ENCODE data around the gene SCRG1. TPM values are rescaled to one million over a fixed set of nuclear protein-coding genes. Genes with fewer than 3 reads are reported as not detected.

Gene SCRG1
- total and polyA plus RNA-seq, 2 donors (not counting 1 experiment from before 2014, with no cell fraction given), result not detected

DNA sequence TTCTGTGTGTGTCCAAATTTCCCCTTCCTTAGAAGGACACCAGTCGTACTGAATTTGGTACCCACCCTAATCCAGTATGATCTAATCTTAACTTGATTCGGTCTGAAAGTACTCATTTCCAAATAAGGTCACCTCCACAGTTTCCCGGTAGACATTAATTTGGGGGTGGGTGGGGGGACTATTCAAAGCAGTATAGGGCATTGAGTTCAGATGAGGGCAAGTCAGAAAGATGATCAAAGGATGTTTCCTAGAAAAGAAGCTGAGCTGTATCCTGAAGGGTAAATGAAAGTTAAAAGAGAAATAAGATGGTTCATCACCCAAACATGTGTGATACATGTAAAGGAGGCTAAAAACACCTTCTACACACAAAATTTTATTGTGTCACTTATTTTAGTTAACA is 42.0 kb upstream of the SCRG1 start:
- H3K36me3 ChIP-seq (replicated peaks in 1 of 2; ENCODE audit: control extremely low read depth in 1 of 2, control insufficient read depth in 1 of 2, extremely low read depth in 1 of 2, insufficient read depth in 2 of 2, low read length in 1 of 2), result no peaks in the 10 kb centered on the region
- ChIA-PET CTCF (no interaction called here), POLR2A (no interaction called here)
- peaks cover 0 to 3% (median 0%) of the 10 kb centered on the region in 3 donors for H3K9me3 ChIP-seq (ENCODE audit: control extremely low read depth in 1 of 3, control insufficient read depth in 2 of 3, insufficient read depth in 1 of 3, low read length in 2 of 3)
- Mint-ChIP-seq H3K9me3 (ENCODE audit: insufficient read depth) (no peaks in the 10 kb centered on the region), H3K4me1 (no peaks in the 10 kb centered on the region), H3K27me3 (no peaks in the 10 kb centered on the region), H3K4me3 (no peak overlapping the region), H3K27ac (no peak overlapping the region)
- no CpG with 5 or more reads among the region's 3 CpGs for WGBS (ENCODE audit: insufficient coverage)
- H3K4me3 ChIP-seq (ENCODE audit: control extremely low read depth in 1 of 5, extremely low read depth in 1 of 5, insufficient read depth in 1 of 5, low read depth in 2 of 5, low read length in 4 of 5), result no peak overlapping the region
- DNase-seq (no peak), ATAC-seq (ENCODE audit: low read depth) (no peak)
- H3K79me2 ChIP-seq (ENCODE audit: control insufficient read depth, insufficient read depth, low read length), result no peaks in the 10 kb centered on the region
- H4K20me1 ChIP-seq (ENCODE audit: control insufficient read depth, insufficient read depth, low read length, poor library complexity, severe bottlenecking), result no peaks in the 10 kb centered on the region
- H3K4me1 ChIP-seq (ENCODE audit: control insufficient read depth in 2 of 2, insufficient read depth in 2 of 2, low read length in 2 of 2), result no peaks in the 10 kb centered on the region
- H3K4me2 ChIP-seq (replicated peaks; ENCODE audit: low read depth, low read length, poor library complexity, severe bottlenecking), result no peak overlapping the region
- no peaks in the 10 kb centered on the region for H3K27me3 ChIP-seq (replicated peaks in 1 of 4; ENCODE audit: control extremely low read depth in 1 of 4, control insufficient read depth in 3 of 4, insufficient read depth in 4 of 4, low read length in 3 of 4)
- TF ChIP-seq EZH2 (IDR thresholded peaks at IDR 0.05; ENCODE audit: borderline replicate concordance, insufficient read depth, low read depth, low read length, poor library complexity, severe bottlenecking), result no peak
- TF ChIP-seq, protein P1, sequence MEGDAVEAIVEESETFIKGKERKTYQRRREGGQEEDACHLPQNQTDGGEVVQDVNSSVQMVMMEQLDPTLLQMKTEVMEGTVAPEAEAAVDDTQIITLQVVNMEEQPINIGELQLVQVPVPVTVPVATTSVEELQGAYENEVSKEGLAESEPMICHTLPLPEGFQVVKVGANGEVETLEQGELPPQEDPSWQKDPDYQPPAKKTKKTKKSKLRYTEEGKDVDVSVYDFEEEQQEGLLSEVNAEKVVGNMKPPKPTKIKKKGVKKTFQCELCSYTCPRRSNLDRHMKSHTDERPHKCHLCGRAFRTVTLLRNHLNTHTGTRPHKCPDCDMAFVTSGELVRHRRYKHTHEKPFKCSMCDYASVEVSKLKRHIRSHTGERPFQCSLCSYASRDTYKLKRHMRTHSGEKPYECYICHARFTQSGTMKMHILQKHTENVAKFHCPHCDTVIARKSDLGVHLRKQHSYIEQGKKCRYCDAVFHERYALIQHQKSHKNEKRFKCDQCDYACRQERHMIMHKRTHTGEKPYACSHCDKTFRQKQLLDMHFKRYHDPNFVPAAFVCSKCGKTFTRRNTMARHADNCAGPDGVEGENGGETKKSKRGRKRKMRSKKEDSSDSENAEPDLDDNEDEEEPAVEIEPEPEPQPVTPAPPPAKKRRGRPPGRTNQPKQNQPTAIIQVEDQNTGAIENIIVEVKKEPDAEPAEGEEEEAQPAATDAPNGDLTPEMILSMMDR (IDR thresholded peaks at IDR 0.05), result no peak
- H2AFZ ChIP-seq (ENCODE audit: insufficient read depth, low read depth, low read length, poor library complexity, severe bottlenecking), result no peak overlapping the region
- no peak overlapping the region for H3K27ac ChIP-seq (ENCODE audit: low read length in 2 of 2)
- H3K9ac ChIP-seq (ENCODE audit: low read length), result no peak overlapping the region
- intact Hi-C loops (cut with micrococcal nuclease), result no loop called here

DNA sequence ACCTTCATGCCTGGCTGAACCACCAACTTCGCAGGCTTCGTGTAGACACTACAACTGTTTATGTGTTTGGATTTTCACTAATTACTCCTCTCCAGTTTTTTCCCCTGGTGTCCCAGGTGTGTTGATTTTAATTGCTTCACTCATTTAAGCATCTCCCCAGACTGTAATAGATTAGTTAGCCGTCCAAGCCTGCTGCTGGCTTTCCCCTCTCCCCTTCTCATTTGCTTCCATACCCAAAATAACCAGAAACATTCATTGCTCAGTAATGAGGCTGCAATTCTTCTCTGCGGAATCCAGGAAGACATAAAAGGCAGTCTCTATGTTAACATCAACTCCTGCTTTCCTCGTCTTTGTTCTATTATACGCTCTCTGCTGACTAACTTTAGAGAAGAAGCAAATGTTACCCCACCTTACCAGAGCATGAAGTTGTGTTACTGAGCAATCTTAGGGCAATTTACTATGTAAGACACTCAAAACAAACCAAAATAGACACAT is 37.9 kb upstream of the SCRG1 start:
- no peak overlapping the region for H3K9ac ChIP-seq (ENCODE audit: low read length)
- CTCF ChIA-PET, result no interaction called here

More for the DNA sequence above, 37.9 kb upstream of the SCRG1 start:
- ATAC-seq (ENCODE audit: low read depth) (no peak), DNase-seq (no peak)
- intact Hi-C loops (cut with micrococcal nuclease), result no loop called here
- no peak overlapping the region for H3K27ac Mint-ChIP-seq
- Histone ChIP-seq H3K27me3 (replicated peaks in 1 of 4; ENCODE audit: control extremely low read depth in 1 of 4, control insufficient read depth in 3 of 4, insufficient read depth in 4 of 4, low read length in 3 of 4) (no peaks in the 10 kb centered on the region), H3K9me3 (ENCODE audit: control extremely low read depth in 1 of 3, control insufficient read depth in 2 of 3, insufficient read depth in 1 of 3, low read length in 2 of 3) (peaks cover 0 to 3% (median 0%) of the 10 kb centered on the region in 3 donors), H3K36me3 (replicated peaks in 1 of 2; ENCODE audit: control extremely low read depth in 1 of 2, control insufficient read depth in 1 of 2, extremely low read depth in 1 of 2, insufficient read depth in 2 of 2, low read length in 1 of 2) (no peaks in the 10 kb centered on the region), H3K27ac (ENCODE audit: low read length in 2 of 2) (no peak overlapping the region), H3K4me1 (ENCODE audit: control insufficient read depth in 2 of 2, insufficient read depth in 2 of 2, low read length in 2 of 2) (no peaks in the 10 kb centered on the region), H3K4me3 (ENCODE audit: control extremely low read depth in 1 of 5, extremely low read depth in 1 of 5, insufficient read depth in 1 of 5, low read depth in 2 of 5, low read length in 4 of 5) (no peak overlapping the region), H3K4me2 (replicated peaks; ENCODE audit: low read depth, low read length, poor library complexity, severe bottlenecking) (no peak overlapping the region), H3K79me2 (ENCODE audit: control insufficient read depth, insufficient read depth, low read length) (no peaks in the 10 kb centered on the region), H2AFZ (ENCODE audit: insufficient read depth, low read depth, low read length, poor library complexity, severe bottlenecking) (no peak overlapping the region), H4K20me1 (ENCODE audit: control insufficient read depth, insufficient read depth, low read length, poor library complexity, severe bottlenecking) (no peaks in the 10 kb centered on the region)
- H3K4me3 Mint-ChIP-seq, result no peak overlapping the region
- WGBS (ENCODE audit: insufficient coverage), result 100% methylated on average over 1 of the region's 6 CpGs
- no peak for TF ChIP-seq EZH2 (IDR thresholded peaks at IDR 0.05; ENCODE audit: borderline replicate concordance, insufficient read depth, low read depth, low read length, poor library complexity, severe bottlenecking)
- TF ChIP-seq, protein P1 (IDR thresholded peaks at IDR 0.05), result no peak
- no peaks in the 10 kb centered on the region for H3K9me3 Mint-ChIP-seq (ENCODE audit: insufficient read depth)
- H3K4me1 Mint-ChIP-seq, result no peaks in the 10 kb centered on the region
- no peaks in the 10 kb centered on the region for H3K27me3 Mint-ChIP-seq
- POLR2A ChIA-PET, result no interaction called here
